Gastrocnemius medialis (tissue), 4 donors: ENCODE measurements around the gene DZIP1L. TPM values are rescaled to one million over a fixed set of nuclear protein-coding genes. Genes with fewer than 3 reads are reported as not detected.
A peak's percentile ranks its signal among the peaks of the same experiment; 100 is the strongest.

Experiments used
- ATAC-seq, 2 donors: fragments of 150-250 bp; one replicate each; pipeline ENCODE4 v1.9.1; 2016
- DNase-seq, 2 donors: peaks; one replicate each; pipeline ENCODE4 v3.0.0-alpha.2; 2019
- H3K27ac ChIP-seq, 4 donors: fragments of 200-600 bp; sonication (generic); 1 replicate in 1 of 4; 2 replicates in 3 of 4; pipeline ENCODE4 v1.5.1; 2016 to 2018; ENCODE audit warnings: mild to moderate bottlenecking in 2 of 4, moderate library complexity in 1 of 4
- H3K27me3 ChIP-seq, 3 donors: fragments of 200-600 bp; sonication (generic) in 2 of 3; 1 replicate in 1 of 3; 2 replicates in 2 of 3; pipeline versions ENCODE4 v1.5.1 to v1.6.0; 2016 to 2019; ENCODE audit warnings: mild to moderate bottlenecking in 1 of 3, moderate library complexity in 1 of 3
- H3K36me3 ChIP-seq, 2 donors: fragments of 200-600 bp; sonication (generic) in 1 of 2; one replicate each; pipeline ENCODE4 v1.5.1; 2017 to 2018
- H3K4me1 ChIP-seq, 2 donors: fragments of 200-600 bp; sonication (generic) in 1 of 2; one replicate each; pipeline ENCODE4 v1.5.1; 2016 to 2017; ENCODE audit warnings: mild to moderate bottlenecking in 2 of 2
- H3K4me3 ChIP-seq, 4 donors: fragments of 200-600 bp; sonication (generic) in 3 of 4; 1 replicate in 1 of 4; 2 replicates in 3 of 4; pipeline ENCODE4 v1.5.1; 2016 to 2019; ENCODE audit warnings: mild to moderate bottlenecking in 2 of 4
- H3K9me3 ChIP-seq, 3 donors: fragments of 200-600 bp; sonication (generic) in 2 of 3; 1 replicate in 1 of 3; 2 replicates in 2 of 3; pipeline ENCODE4 v1.5.1; 2016 to 2019
- POLR2A ChIP-seq, 2 donors: fragments of 450-650 bp; IDR thresholded peaks; one replicate each; pipeline ENCODE4 v1.6.1; 2017; ENCODE audit warnings: antibody characterized with exemption in 2 of 2, mild to moderate bottlenecking in 2 of 2, moderate library complexity in 2 of 2
- in situ Hi-C, 4 donors: fragments of 200-750 bp; cut with MboI; loops; one replicate each; pipeline versions ENCODE4 v1.15.0 to v1.8.0; 2017; ENCODE audit warnings: low sequenced_read_pairs in 4 of 4
- intact Hi-C: fragments of 100-400 bp; cut with DNase I; formaldehyde crosslinking; loops from one replicate; pipeline ENCODE4 v1.15.1; 2023; ENCODE audit warnings: low total_unique reads
- total RNA-seq, 4 donors: library from RNA; depleted of rRNA; stranded (reverse); fragments of >200 nt; gene quantifications; one replicate each; pipeline versions ENCODE4 v1.1.0 to v1.2.3, GENCODE V29; 2016
- TF ChIP-seq, protein P1 (sequence below), 5 experiments: fragments of 450-650 bp in 3 of 5; fragments of 200-600 bp in 2 of 5; sonication (generic) in 2 of 5; IDR thresholded peaks in 4 of 5; conservative IDR thresholded peaks in 1 of 5; 1 replicate in 4 of 5; 2 replicates in 1 of 5; pipeline ENCODE4 v1.5.1; 2016 to 2019; ENCODE audit warnings: antibody characterized with exemption in 5 of 5, mild to moderate bottlenecking in 3 of 5, moderate library complexity in 3 of 5

Gene DZIP1L
- total RNA-seq, 4 donors from 2014 or later, result 1.1 to 3.3 (median 1.5) TPM

DNA sequence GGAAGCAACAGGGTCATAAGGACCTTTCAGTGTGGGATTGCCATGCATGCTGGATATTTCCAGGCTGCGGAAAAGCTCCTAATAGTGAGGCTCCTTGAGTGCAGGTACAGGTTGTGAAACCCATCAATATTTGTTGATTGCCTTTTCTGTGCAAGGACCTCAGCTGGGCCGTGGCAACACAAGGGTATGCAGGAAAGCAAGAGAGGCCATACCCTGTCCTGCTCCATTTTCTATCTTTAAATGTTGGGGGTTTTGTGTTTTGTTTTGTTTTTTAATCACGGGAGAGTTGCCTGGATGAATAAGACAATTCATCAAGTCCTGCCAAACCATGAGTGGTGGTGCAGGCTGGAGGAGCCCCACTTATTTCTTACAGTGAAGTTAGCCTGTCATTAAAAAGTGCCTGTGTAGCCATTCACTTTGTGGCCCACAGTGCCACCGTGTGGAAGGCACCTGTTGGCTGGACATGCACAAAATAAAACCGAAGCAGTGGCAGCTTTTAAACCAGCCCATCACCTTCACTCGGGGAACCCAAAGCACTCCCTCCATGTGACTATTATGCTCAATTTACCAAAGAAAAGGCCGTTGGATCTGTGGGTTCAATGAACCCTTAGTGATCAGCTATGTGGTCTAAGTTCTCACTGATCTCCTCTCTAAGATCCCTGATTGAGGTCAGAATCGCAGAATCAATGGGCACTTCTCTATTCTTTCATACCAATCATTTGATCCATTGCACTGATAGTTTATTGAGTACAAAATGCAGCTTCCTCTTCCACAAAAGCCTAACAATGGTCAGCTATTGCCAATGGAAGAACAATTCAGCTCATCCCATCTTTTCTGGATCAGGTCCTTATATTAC is 63.2 kb downstream of the DZIP1L start:
- no peaks in the 10 kb centered on the region for H3K27me3 ChIP-seq
- intact Hi-C loops, result loop anchor here (10.0 kb wide), 1 partner anchor 947 kb away; no protein-coding TSS in a partner anchor
- DNase-seq, result no peak

DNA sequence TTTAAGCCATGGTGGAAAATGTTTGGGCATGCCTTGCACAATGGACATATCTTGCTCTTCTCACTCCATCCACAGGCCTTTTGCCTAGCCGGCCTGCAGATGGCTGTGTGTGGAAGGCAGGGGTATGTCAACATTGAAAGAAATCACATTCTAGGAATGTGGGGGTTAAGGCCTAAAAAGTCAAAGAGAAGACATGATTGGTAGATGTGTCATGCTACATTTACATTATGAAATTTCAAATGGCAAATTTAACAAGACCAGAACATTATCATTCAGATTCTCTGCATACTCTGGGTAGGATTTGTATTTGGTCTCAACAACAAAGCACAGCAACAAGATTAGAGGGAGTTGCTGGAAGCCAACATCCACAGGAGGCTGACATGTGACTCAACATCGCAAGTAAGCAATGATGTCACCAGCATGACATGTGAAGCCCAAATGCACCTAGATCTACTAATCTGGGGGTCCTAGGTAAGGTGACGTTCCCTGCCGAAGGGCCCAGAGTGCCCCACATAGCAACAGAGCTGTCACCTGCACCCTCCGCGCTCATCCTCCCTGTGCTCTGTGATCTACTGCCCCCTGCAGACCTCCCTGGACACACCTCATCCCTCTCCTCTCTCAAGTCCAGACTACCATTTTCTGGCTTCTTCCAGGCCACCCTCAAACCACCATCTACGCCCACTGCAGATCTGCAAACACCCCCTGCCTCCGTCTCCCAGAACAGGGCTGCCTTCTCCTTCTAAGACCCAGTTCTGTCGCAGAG is 66.1 kb downstream of the DZIP1L start:
- H3K4me1 ChIP-seq, result no peaks in the 10 kb centered on the region
- in situ Hi-C loops, result no loop called here
- no peaks in the 10 kb centered on the region for H3K36me3 ChIP-seq
- no peak overlapping the region for H3K27ac ChIP-seq
- DNase-seq, result no peak
- no peaks in the 10 kb centered on the region for H3K27me3 ChIP-seq
- H3K9me3 ChIP-seq, result no peaks in the 10 kb centered on the region
- ATAC-seq, result no peak
- TF ChIP-seq POLR2A (IDR thresholded peaks at IDR 0.05), result no peak
- TF ChIP-seq, protein P1, sequence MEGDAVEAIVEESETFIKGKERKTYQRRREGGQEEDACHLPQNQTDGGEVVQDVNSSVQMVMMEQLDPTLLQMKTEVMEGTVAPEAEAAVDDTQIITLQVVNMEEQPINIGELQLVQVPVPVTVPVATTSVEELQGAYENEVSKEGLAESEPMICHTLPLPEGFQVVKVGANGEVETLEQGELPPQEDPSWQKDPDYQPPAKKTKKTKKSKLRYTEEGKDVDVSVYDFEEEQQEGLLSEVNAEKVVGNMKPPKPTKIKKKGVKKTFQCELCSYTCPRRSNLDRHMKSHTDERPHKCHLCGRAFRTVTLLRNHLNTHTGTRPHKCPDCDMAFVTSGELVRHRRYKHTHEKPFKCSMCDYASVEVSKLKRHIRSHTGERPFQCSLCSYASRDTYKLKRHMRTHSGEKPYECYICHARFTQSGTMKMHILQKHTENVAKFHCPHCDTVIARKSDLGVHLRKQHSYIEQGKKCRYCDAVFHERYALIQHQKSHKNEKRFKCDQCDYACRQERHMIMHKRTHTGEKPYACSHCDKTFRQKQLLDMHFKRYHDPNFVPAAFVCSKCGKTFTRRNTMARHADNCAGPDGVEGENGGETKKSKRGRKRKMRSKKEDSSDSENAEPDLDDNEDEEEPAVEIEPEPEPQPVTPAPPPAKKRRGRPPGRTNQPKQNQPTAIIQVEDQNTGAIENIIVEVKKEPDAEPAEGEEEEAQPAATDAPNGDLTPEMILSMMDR (IDR thresholded peaks at IDR 0.05 in 4 of 5, conservative IDR thresholded peaks at IDR 0.05 in 1 of 5), result no peak
- no peak overlapping the region for H3K4me3 ChIP-seq
- intact Hi-C loops, result no loop called here

More for the DNA sequence above, 63.2 kb downstream of the DZIP1L start:
- no peak for ATAC-seq
- no peak overlapping the region for H3K27ac ChIP-seq
- no peak overlapping the region for H3K4me3 ChIP-seq
- TF ChIP-seq, protein P1 (IDR thresholded peaks at IDR 0.05 in 4 of 5, conservative IDR thresholded peaks at IDR 0.05 in 1 of 5), result peak in 3 of 5 experiments; percentile 20 to 45 (median 22)
- no peak for TF ChIP-seq POLR2A (IDR thresholded peaks at IDR 0.05)
- H3K4me1 ChIP-seq, result no peaks in the 10 kb centered on the region
- no peaks in the 10 kb centered on the region for H3K36me3 ChIP-seq
- in situ Hi-C loops, result no loop called here
- no peaks in the 10 kb centered on the region for H3K9me3 ChIP-seq

DNA sequence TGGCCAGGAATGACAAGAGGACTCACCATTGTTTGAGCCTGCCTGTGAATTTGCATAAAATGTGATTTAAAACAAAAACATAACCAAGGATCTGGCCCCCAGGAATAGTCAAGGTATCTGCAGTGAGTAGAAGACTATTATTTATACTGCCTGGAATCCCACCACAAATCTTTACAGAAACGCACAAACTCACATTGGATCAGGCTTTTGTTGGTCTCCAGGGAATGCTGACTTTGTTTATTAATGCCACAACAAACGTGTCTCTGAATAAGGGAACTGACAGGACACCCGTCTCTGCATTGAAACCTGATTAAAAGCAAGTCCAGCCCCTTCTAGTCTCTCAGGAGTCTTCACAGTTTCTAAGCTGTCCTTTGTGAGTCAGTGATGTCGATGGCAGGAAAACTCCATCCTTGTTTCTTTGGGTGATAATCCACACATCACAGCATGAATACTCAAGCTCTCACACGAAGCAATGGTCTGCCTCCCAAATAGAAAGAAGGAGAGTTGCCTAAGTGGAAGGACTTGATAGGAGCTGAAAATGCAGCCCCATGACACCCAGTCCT is 67.7 kb downstream of the DZIP1L start:
- TF ChIP-seq POLR2A (IDR thresholded peaks at IDR 0.05), result no peak
- TF ChIP-seq, protein P1 (IDR thresholded peaks at IDR 0.05 in 4 of 5, conservative IDR thresholded peaks at IDR 0.05 in 1 of 5), result no peak
- Histone ChIP-seq H3K36me3 (no peaks in the 10 kb centered on the region), H3K4me3 (no peak overlapping the region), H3K9me3 (no peaks in the 10 kb centered on the region), H3K27ac (no peak overlapping the region), H3K4me1 (no peaks in the 10 kb centered on the region), H3K27me3 (no peaks in the 10 kb centered on the region)
- no peak for DNase-seq
- in situ Hi-C loops, result no loop called here
- ATAC-seq, result no peak
- intact Hi-C loops, result no loop called here

DNA sequence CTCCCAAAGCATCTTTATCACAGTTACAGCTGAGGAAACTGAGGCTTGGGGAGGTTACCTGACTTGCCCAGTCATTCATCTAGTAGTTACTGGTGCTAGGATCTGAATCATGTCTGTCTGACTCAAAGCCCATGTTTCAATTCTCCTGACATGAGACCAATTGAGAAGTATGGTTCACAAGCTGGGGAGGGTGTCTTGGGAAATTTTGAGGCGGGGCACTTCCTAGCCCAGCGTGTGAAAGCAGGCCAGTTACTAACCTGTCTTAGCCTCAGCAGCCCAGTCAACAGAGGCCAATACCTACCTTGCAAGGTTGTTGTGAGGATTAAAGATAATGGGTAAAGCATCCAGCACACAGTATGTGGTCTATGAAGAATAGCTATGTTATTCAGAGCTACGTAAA is 68.5 kb downstream of the DZIP1L start:
- TF ChIP-seq POLR2A (IDR thresholded peaks at IDR 0.05), result no peak
- TF ChIP-seq, protein P1 (IDR thresholded peaks at IDR 0.05 in 4 of 5, conservative IDR thresholded peaks at IDR 0.05 in 1 of 5), result no peak
- H3K4me3 ChIP-seq, result no peak overlapping the region
- H3K9me3 ChIP-seq, result no peaks in the 10 kb centered on the region
- in situ Hi-C loops (no loop called here), intact Hi-C loops (no loop called here)
- H3K27me3 ChIP-seq, result no peaks in the 10 kb centered on the region
- no peak for DNase-seq
- no peak overlapping the region for H3K27ac ChIP-seq
- H3K4me1 ChIP-seq, result no peaks in the 10 kb centered on the region
- H3K36me3 ChIP-seq, result no peaks in the 10 kb centered on the region
- no peak for ATAC-seq
